Activated T-helper 2 cell treated with anti-CD3 and anti-CD28 coated beads, Interferon-gamma antibody, Interleukin-2, Interleukin-4, amounts not matched to agents 10 μg/mL and 5 μg/mL and 100 μg/mL, durations not matched to agents 14 hours and 24 hours and 36 hours (primary cell): ENCODE measurements around the gene ODF4. TPM values are rescaled to one million over a fixed set of nuclear protein-coding genes. Genes with fewer than 3 reads are reported as not detected.
A peak's percentile ranks its signal among the peaks of the same experiment; 100 is the strongest.

Source experiments
- DNase-seq: peaks from one replicate; pipeline ENCODE4 v3.0.0; 2021; ENCODE audit warnings: low spot score
- H3K27ac Mint-ChIP-seq: one replicate; pipeline ENCODE4 v1.8.0; 2021; ENCODE audit warnings: mixed read lengths
- H3K27me3 Mint-ChIP-seq: one replicate; pipeline ENCODE4 v1.8.0; 2021; ENCODE audit warnings: low read depth, mixed read lengths
- H3K36me3 Mint-ChIP-seq: one replicate; pipeline ENCODE4 v1.8.0; 2021; ENCODE audit warnings: low read depth, mixed read lengths
- H3K4me1 Mint-ChIP-seq: one replicate; pipeline ENCODE4 v1.8.0; 2021; ENCODE audit warnings: low read depth, mixed read lengths
- H3K4me3 Mint-ChIP-seq: one replicate; pipeline ENCODE4 v1.8.0; 2021; ENCODE audit warnings: low read depth, mild to moderate bottlenecking, moderate library complexity, mixed read lengths
- H3K9me3 Mint-ChIP-seq: one replicate; pipeline ENCODE4 v1.8.0; 2021; ENCODE audit warnings: mixed read lengths
- intact Hi-C: fragments of 100-400 bp; cut with micrococcal nuclease; formaldehyde crosslinking; loops from one replicate; pipeline ENCODE4 v1.15.1; 2023
- total RNA-seq: library from RNA; stranded (reverse); gene quantifications from 2 replicates; pipeline ENCODE4 v1.2.3, GENCODE V29; 2022

ODF4 gene
- total RNA-seq, 1 donor from 2014 or later: not detected

- Mint-ChIP-seq H3K4me3 (no peak overlapping the region), H3K27me3 (peaks cover 9% of the 10 kb centered on the region), H3K4me1 (no peaks in the 10 kb centered on the region), H3K9me3 (no peaks in the 10 kb centered on the region), H3K36me3 (no peaks in the 10 kb centered on the region), H3K27ac (no peak overlapping the region)
- DNase-seq: no peak
- intact Hi-C loops: no loop called here
Observed at GRCh38 chr17:8314797-8315763, 24.6 kb upstream of the ODF4 start.

- no peak for DNase-seq
- intact Hi-C loops: no loop called here
- no peak overlapping the region for H3K27ac Mint-ChIP-seq
Observed at GRCh38 chr17:8315764-8316217, 23.8 kb upstream of the ODF4 start.

GRCh38 chr17:8318010-8318935 is 21.4 kb upstream of the ODF4 start:
- Mint-ChIP-seq H3K27ac (no peak overlapping the region), H3K36me3 (no peaks in the 10 kb centered on the region)

More at GRCh38 chr17:8315764-8316217, 23.8 kb upstream of the ODF4 start:
- Mint-ChIP-seq H3K9me3 (no peaks in the 10 kb centered on the region), H3K4me1 (no peaks in the 10 kb centered on the region), H3K4me3 (no peak overlapping the region), H3K36me3 (no peaks in the 10 kb centered on the region), H3K27me3 (peaks cover 13% of the 10 kb centered on the region)

DNA sequence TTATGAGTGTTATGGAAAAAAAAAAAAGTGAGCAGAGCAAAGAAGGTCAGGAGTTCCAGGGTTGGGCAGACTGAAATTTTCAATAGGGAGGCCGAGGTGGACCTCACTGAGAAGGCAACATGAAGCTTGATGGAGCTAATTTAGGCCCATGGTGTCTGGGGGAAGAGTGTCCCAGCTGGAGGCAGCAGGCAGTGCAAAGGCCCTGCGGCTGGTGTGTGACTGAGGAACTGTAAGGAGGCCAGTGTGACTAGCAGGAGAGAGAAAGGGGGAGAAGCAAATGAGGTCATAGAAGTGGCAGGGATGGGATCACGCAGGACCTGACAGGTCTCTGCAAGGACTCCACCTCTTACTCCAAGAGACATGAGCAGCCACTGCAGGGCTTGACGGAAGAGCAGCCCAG is 19.4 kb upstream of the ODF4 start:
- Mint-ChIP-seq H3K4me1 (peaks cover 3% of the 10 kb centered on the region), H3K36me3 (no peaks in the 10 kb centered on the region), H3K9me3 (no peaks in the 10 kb centered on the region), H3K4me3 (no peak overlapping the region), H3K27me3 (peaks cover 23% of the 10 kb centered on the region), H3K27ac (no peak overlapping the region)
- intact Hi-C loops: no loop called here
- DNase-seq: no peak

More at GRCh38 chr17:8318010-8318935, 21.4 kb upstream of the ODF4 start:
- Mint-ChIP-seq H3K27me3 (peaks cover 13% of the 10 kb centered on the region), H3K9me3 (no peaks in the 10 kb centered on the region), H3K4me3 (no peak overlapping the region), H3K4me1 (no peaks in the 10 kb centered on the region)
- intact Hi-C loops: no loop called here
- no peak for DNase-seq

DNA sequence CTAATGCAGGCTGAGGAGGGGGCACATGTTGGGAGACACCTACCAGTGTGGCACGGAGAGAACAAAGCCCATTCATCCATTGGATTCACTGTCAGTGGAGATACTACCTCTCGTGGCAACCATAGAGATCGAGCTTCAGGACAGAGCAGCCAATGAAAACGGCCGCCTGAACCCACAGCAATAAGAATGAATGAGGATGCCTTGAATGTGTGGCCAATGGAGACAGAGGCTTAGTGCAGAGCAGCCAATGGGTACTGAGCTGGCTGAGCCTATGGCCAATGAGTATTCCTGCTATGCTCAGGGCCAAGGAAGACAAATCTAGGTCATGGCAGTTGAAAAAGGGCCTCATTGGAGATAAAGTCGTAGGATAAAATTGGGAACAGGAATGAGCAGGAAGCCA is 18.6 kb upstream of the ODF4 start:
- Mint-ChIP-seq H3K36me3 (no peaks in the 10 kb centered on the region), H3K4me1 (peaks cover 5% of the 10 kb centered on the region), H3K27ac (no peak overlapping the region), H3K9me3 (no peaks in the 10 kb centered on the region), H3K27me3 (peaks cover 29% of the 10 kb centered on the region), H3K4me3 (no peak overlapping the region)
- DNase-seq: no peak
- intact Hi-C loops: no loop called here

- peaks cover 33% of the 10 kb centered on the region for H3K27me3 Mint-ChIP-seq
- no peak for DNase-seq
- H3K4me1 Mint-ChIP-seq: peaks cover 13% of the 10 kb centered on the region
- H3K9me3 Mint-ChIP-seq: no peaks in the 10 kb centered on the region
- H3K36me3 Mint-ChIP-seq: no peaks in the 10 kb centered on the region
- no peak overlapping the region for H3K4me3 Mint-ChIP-seq
- H3K27ac Mint-ChIP-seq: no peak overlapping the region
- intact Hi-C loops: no loop called here
Observed at GRCh38 chr17:8322061-8322460, 17.6 kb upstream of the ODF4 start.

GRCh38 chr17:8324132-8324531 is 15.5 kb upstream of the ODF4 start:
- DNase-seq: no peak

GRCh38 chr17:8324923-8325322 is 14.7 kb upstream of the ODF4 start:
- intact Hi-C loops: no loop called here
- Mint-ChIP-seq H3K27ac (no peak overlapping the region), H3K4me1 (peaks cover 13% of the 10 kb centered on the region), H3K9me3 (no peaks in the 10 kb centered on the region), H3K4me3 (no peak overlapping the region), H3K36me3 (no peaks in the 10 kb centered on the region), H3K27me3 (peaks cover 51% of the 10 kb centered on the region)
- DNase-seq: no peak

More at GRCh38 chr17:8324132-8324531, 15.5 kb upstream of the ODF4 start:
- no peak overlapping the region for H3K27ac Mint-ChIP-seq
- intact Hi-C loops: no loop called here
- H3K36me3 Mint-ChIP-seq: no peaks in the 10 kb centered on the region
- peaks cover 13% of the 10 kb centered on the region for H3K4me1 Mint-ChIP-seq
- H3K4me3 Mint-ChIP-seq: no peak overlapping the region
- H3K9me3 Mint-ChIP-seq: no peaks in the 10 kb centered on the region
- peaks cover 48% of the 10 kb centered on the region for H3K27me3 Mint-ChIP-seq

- H3K27me3 Mint-ChIP-seq: peaks cover 47% of the 10 kb centered on the region
- no peak overlapping the region for H3K27ac Mint-ChIP-seq
- H3K4me1 Mint-ChIP-seq: peaks cover 13% of the 10 kb centered on the region
- intact Hi-C loops: no loop called here
- H3K36me3 Mint-ChIP-seq: no peaks in the 10 kb centered on the region
- no peaks in the 10 kb centered on the region for H3K9me3 Mint-ChIP-seq
- DNase-seq: peak; percentile 14
- H3K4me3 Mint-ChIP-seq: peak overlapping the region; percentile 54
Observed at GRCh38 chr17:8326511-8327302, 12.9 kb upstream of the ODF4 start.

DNA sequence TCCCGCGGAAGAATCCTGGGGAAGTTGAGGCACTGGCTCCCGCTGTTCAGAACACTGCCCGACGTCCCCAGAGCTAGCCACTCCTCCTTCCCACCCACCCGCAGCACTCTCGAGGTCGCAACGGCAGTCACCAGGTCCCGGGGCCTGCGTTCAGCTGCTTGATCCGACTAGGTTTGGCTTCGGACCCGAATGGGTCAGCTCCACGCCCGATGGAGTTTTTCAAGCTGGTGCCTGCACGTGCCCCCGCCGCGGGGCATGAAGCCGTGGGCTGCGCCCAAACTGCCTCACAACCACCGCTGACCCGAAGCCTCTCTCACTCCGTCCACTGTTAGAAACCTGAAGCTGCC is 12.4 kb upstream of the ODF4 start:
- no peak overlapping the region for H3K27ac Mint-ChIP-seq
- intact Hi-C loops: no loop called here
- peak overlapping the region; percentile 47 for H3K4me3 Mint-ChIP-seq
- H3K27me3 Mint-ChIP-seq: peaks cover 47% of the 10 kb centered on the region
- H3K4me1 Mint-ChIP-seq: peaks cover 13% of the 10 kb centered on the region
- H3K36me3 Mint-ChIP-seq: no peaks in the 10 kb centered on the region
- no peak for DNase-seq
- H3K9me3 Mint-ChIP-seq: no peaks in the 10 kb centered on the region

DNA sequence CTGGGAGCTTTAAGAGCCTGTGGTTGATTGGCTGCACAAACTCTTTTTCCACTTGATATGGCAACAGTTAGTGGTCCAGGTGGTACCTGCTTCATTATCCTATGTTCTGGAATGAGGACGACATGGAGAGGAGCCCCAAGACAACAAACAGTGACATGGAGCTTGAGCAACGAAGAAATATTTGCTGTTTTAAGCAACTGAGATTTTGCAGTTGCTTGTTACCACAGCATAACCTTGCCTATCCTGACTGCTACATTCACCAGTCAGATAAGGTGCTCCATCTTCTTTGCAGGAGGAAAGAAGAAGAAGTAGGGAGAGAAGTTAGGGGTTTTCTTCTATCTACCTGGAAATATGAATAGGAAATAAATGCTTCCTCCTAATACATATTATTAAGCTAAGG is 7.5 kb upstream of the ODF4 start:
- intact Hi-C loops: no loop called here
- DNase-seq: no peak

GRCh38 chr17:8332688-8333087 is 7.0 kb upstream of the ODF4 start:
- Mint-ChIP-seq H3K9me3 (no peaks in the 10 kb centered on the region), H3K4me1 (peaks cover under 1% of the 10 kb centered on the region), H3K4me3 (no peak overlapping the region), H3K27me3 (peaks cover 12% of the 10 kb centered on the region), H3K27ac (no peak overlapping the region), H3K36me3 (no peaks in the 10 kb centered on the region)
- no peak for DNase-seq
- intact Hi-C loops: no loop called here

More for the DNA sequence above, 7.5 kb upstream of the ODF4 start:
- Mint-ChIP-seq H3K4me3 (no peak overlapping the region), H3K27ac (no peak overlapping the region), H3K9me3 (no peaks in the 10 kb centered on the region), H3K36me3 (no peaks in the 10 kb centered on the region), H3K27me3 (peaks cover 18% of the 10 kb centered on the region), H3K4me1 (no peaks in the 10 kb centered on the region)
